GM19467 (cell line): Measurements from ENCODE around the gene MAP3K19.
"Not testable (repeated sequence)": the region's sequence is repeated elsewhere in the genome, so short reads cannot be mapped to it uniquely, and the experiment has no call there.

Source experiments
- ATAC-seq: cut with Tn5 transposase; IDR thresholded peaks from one replicate; pipeline ENCODE4 v1.9.1; 2021; ENCODE audit warnings: mild to moderate bottlenecking, moderate library complexity; ENCODE audit not compliant: unreplicated experiment

Gene MAP3K19, protein sequence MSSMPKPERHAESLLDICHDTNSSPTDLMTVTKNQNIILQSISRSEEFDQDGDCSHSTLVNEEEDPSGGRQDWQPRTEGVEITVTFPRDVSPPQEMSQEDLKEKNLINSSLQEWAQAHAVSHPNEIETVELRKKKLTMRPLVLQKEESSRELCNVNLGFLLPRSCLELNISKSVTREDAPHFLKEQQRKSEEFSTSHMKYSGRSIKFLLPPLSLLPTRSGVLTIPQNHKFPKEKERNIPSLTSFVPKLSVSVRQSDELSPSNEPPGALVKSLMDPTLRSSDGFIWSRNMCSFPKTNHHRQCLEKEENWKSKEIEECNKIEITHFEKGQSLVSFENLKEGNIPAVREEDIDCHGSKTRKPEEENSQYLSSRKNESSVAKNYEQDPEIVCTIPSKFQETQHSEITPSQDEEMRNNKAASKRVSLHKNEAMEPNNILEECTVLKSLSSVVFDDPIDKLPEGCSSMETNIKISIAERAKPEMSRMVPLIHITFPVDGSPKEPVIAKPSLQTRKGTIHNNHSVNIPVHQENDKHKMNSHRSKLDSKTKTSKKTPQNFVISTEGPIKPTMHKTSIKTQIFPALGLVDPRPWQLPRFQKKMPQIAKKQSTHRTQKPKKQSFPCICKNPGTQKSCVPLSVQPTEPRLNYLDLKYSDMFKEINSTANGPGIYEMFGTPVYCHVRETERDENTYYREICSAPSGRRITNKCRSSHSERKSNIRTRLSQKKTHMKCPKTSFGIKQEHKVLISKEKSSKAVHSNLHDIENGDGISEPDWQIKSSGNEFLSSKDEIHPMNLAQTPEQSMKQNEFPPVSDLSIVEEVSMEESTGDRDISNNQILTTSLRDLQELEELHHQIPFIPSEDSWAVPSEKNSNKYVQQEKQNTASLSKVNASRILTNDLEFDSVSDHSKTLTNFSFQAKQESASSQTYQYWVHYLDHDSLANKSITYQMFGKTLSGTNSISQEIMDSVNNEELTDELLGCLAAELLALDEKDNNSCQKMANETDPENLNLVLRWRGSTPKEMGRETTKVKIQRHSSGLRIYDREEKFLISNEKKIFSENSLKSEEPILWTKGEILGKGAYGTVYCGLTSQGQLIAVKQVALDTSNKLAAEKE (N-terminal part only)

GRCh38 chr2:135047300-135047699 lies at the start of gene MAP3K19:
MAP3K19 (minus strand) TSS chr2:135047447; CDS start chr2:135024647, 22,800 bp downstream.
- no peak for ATAC-seq

DNA sequence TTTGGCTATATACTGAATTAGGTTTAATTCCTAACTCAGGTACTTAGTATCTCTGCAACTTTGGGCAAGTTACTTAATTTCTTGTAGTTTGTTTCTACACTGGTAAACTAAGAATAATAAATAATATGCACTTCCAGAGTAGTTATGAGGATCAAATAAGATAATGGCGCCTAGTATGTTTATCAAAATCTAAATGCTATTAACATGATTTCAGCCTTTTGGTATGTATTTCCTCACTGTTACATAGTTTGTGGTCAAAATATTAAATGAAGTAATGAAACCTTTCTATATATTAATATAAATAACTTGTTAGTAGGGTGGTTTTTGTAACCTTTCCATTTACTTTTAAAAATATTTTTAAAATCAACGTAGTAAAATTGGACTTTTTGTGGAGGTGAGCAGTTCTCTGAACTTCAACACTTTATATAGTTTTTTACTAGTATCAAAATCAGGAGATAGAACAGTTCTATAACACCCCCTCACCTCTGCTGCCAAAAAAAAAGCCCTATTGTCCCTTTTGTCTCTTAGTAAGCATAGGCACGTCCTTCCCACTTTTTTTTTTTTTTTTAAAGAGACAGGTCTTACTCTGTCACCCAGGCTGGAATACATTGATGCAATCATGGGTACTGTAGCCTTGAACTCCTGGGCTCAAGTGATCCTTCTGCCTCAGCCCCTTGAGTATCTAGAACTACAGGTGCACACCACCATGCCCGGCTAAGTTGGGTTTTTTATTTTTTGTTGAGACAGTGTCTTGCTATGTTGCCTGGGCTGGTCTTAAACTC lies 49.6 kb upstream of the MAP3K19 start:
- no peak for ATAC-seq

DNA sequence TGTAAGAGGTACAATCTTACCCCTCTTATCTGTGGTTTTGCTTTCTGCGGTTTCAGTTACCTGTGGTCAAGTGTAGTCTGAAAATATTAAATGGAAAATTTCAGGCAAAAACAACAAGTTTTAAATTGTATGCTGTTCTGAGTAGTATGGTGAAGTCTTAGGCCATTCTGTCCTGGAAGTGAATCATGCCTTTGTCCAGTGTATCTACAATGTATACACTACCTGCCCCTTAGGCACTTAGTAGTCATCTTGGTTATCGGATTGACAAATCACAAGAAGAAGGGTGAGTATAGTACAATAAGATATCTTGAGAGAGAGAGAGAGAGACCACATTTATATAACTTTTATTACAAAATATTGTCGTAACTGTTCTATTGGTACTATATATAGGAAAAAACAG lies 48.3 kb upstream of the MAP3K19 start:
- ATAC-seq, result no peak

GRCh38 chr2:135094508-135094907 lies 47.3 kb upstream of the MAP3K19 start:
- ATAC-seq, result no peak

GRCh38 chr2:135093670-135094330 lies 46.6 kb upstream of the MAP3K19 start:
- ATAC-seq, result no peak

DNA sequence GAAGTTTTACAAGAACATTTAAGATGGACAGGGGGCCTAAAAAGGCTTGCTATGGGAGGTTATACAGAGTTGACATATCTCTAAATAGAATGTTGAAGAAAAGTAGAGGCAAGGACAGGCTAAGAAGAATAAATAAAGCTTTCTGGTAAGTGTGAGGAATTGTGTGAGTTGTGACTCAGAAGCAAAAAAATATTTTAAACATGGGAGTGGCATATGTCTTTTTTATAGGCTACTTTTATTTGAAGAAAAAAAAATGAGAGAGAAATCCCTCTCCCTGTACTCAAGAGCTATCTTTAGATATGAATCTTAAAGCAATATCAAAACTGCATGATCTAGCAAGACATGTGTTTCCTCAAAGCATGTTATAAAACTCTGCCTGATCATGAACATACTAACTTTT lies 45.9 kb upstream of the MAP3K19 start:
- no peak for ATAC-seq

DNA sequence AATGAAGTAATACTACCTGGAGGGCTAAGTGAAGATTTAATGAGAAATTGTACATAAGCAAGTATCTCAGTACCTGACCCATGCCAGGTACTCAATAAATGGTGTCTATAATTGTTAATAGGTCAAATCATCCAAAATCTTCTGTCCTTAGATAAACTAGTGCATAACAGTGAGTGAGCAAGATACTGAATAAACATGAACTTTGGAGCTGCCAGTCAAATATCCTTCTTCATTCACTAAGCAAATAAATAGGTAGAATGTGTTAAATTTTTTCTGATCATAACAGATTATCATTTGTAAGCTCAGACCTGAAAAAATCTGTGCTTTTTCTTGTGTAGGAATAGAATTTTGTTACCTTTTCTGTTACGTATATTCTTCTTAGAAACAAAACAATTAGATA lies 44.4 kb upstream of the MAP3K19 start:
- ATAC-seq, result no peak

DNA sequence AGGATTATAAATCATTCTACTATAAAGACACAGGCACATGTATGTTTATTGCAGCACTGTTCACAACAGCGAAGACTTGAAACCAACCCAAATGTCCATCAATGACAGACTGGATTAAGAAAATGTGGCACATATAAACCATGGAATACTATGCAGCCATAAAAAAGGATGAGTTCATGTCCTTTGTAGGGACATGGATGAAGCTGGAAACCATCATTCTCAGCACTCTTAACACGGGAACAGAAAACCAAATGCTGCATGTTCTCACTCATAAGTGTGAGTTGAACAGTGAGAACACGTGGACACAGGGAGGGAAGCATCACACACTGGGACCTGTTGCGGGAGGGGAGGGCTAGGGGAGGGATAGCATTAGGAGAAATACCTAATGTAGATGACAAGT lies 42.4 kb upstream of the MAP3K19 start:
- not testable (repeated sequence) for ATAC-seq

DNA sequence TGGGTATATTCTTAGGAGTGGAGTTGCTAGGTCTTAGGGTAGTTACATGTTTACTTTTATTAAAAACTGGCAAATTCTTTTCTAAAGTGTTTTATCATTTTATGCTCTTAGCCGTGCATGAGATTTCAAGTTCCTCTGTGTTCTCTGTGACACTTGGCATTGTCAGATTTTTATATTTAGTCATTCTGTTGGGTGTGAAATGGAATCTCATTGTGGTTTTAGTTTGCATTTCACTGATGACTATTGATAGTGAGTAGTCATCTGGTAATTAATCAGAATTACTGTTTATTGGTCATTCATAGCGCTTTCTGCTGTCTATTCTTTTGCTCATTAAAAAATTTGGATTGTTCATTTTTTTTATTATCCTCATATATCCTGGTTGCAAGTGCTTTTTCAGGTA lies 39.0 kb upstream of the MAP3K19 start:
- ATAC-seq, result no peak

GRCh38 chr2:135078417-135078816 lies 31.2 kb upstream of the MAP3K19 start:
- ATAC-seq, result no peak

GRCh38 chr2:135076556-135076955 lies 29.3 kb upstream of the MAP3K19 start:
- no peak for ATAC-seq

DNA sequence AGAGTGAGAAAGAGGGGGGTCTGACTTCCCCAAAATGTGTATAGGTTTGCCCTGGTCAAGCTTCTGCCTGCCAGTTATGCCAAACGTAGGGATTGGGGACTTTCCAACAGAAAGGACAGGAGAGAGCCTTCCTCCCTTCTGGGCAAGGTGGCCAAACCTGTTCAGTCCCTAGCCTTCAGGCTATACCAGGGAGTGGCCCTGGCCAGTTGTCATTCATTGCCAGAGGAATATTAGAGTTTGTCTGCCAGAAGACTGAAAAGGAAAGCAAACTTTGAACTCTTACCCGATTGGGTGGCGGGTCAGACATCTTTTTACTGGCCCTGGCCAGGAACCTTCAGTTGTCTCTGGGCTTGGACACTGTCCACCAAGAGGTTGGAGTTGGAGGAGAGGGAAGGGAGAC lies 27.0 kb upstream of the MAP3K19 start:
- no peak for ATAC-seq

GRCh38 chr2:135072125-135072997 lies 25.1 kb upstream of the MAP3K19 start:
- ATAC-seq, result no peak

- ATAC-seq, result no peak
These were observed 19.5 kb upstream of the MAP3K19 start for GRCh38 chr2:135066710-135067109.

- no peak for ATAC-seq
These were observed 16.9 kb upstream of the MAP3K19 start for GRCh38 chr2:135064149-135064548.

DNA sequence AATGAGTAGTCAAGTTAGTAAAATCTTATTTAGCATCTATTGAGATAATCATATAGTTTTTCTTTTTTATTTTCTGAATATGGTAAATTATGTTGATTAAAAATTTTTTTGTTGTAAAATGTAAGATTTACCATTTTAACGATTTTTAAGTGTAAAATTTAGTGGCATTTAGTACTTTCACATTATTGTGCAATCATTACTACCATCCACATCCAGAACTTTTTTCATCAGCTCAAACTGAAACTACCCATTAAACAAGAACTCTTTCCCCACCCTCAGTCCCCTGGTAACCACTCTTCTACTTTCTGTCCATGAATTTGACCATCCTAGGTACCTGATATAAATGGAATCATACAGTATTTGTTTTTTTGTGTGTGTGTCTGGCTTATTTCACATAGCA lies 16.0 kb upstream of the MAP3K19 start:
- ATAC-seq, result no peak

GRCh38 chr2:135059577-135059976 lies 12.3 kb upstream of the MAP3K19 start:
- ATAC-seq, result no peak

DNA sequence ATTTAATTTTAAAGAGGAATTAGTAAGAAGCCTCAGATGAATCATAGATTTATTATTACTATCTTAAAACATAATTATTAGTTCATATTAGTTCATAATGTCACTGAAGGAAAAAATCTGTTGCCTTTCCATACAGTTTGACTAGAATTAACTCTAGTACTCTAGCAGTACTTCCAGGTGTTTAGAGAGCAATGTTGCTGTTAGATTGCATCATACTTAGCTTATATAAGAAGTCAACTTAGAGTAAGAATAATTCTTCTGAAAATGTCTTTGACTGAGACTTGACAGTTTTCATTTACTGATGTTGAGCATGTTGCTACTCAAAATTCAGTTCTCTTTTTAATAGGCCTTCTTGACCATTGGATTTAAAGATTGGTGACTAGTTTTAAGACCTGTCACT lies 9.5 kb upstream of the MAP3K19 start:
- no peak for ATAC-seq

- no peak for ATAC-seq
These were observed 8.0 kb upstream of the MAP3K19 start for GRCh38 chr2:135055182-135055786.
